ENCODE results near the gene ANXA5. TPM values are rescaled to one million over a fixed set of nuclear protein-coding genes. Genes with fewer than 3 reads are reported as not detected.

ANXA5 gene
- total RNA-seq, 1 experiment from 2014 or later, result 222 TPM

- POLR2A ChIA-PET, result no interaction called here
- in situ Hi-C loops (cut with HindIII; ENCODE audit: low pct_unique_long_range_greater_than_20kb, low sequenced_read_pairs), result no loop called here
Measured at GRCh38 chr4:121728798-121729226, 32.0 kb upstream of the ANXA5 start.

GRCh38 chr4:121728066-121728465 lies 31.3 kb upstream of the ANXA5 start:
- ChIA-PET POLR2A (no interaction called here), CTCF (no interaction called here)
- Histone ChIP-seq H3K27ac (ENCODE audit: low read length) (no peak overlapping the region), H3K4me3 (ENCODE audit: low read depth in 2 of 2, low read length in 2 of 2) (no peak overlapping the region), H3K36me3 (ENCODE audit: control insufficient read depth, insufficient read depth, low read length) (no peaks in the 10 kb centered on the region), H3K4me1 (ENCODE audit: control insufficient read depth, insufficient read depth, low read length) (no peaks in the 10 kb centered on the region), H3K9me3 (ENCODE audit: control insufficient read depth, insufficient read depth, low read depth, low read length) (no peaks in the 10 kb centered on the region), H3K27me3 (ENCODE audit: control insufficient read depth, insufficient read depth, low read length) (no peaks in the 10 kb centered on the region)
- intact Hi-C loops (cut with micrococcal nuclease; ENCODE audit: unreplicated experiment) (loop anchor here (5.0 kb wide), 2 partner anchors 41 to 61 kb away; no protein-coding TSS in a partner anchor), in situ Hi-C loops (cut with HindIII; ENCODE audit: low pct_unique_long_range_greater_than_20kb, low sequenced_read_pairs) (no loop called here)
- BruUV-seq (replicated peaks), result no TSS peak
- DNase-seq (ENCODE audit: low read depth, low spot score), result no peak
- TF ChIP-seq REST (IDR thresholded peaks at IDR 0.05; ENCODE audit: insufficient read depth in 1 of 2, low read depth in 2 of 2, low read length in 1 of 2), result no peak
- no peak for TF ChIP-seq SIN3A (IDR thresholded peaks at IDR 0.05; ENCODE audit: borderline replicate concordance, insufficient read depth, low read depth, low read length)
- TF ChIP-seq POLR2AphosphoS5 (IDR thresholded peaks at IDR 0.05; ENCODE audit: low read depth, low read length), result no peak
- TF ChIP-seq TCF7L2 (IDR thresholded peaks at IDR 0.05; ENCODE audit: low read depth, low read length), result no peak
- TF ChIP-seq CTCF (IDR thresholded peaks at IDR 0.05), result no peak
- no peak for ATAC-seq

More at GRCh38 chr4:121728798-121729226, 32.0 kb upstream of the ANXA5 start:
- intact Hi-C loops (cut with micrococcal nuclease; ENCODE audit: unreplicated experiment), result loop anchor here (5.0 kb wide), 2 partner anchors 42 to 62 kb away; no protein-coding TSS in a partner anchor
- Histone ChIP-seq H3K9me3 (ENCODE audit: control insufficient read depth, insufficient read depth, low read depth, low read length) (no peaks in the 10 kb centered on the region), H3K4me1 (ENCODE audit: control insufficient read depth, insufficient read depth, low read length) (no peaks in the 10 kb centered on the region), H3K36me3 (ENCODE audit: control insufficient read depth, insufficient read depth, low read length) (no peaks in the 10 kb centered on the region), H3K27me3 (ENCODE audit: control insufficient read depth, insufficient read depth, low read length) (no peaks in the 10 kb centered on the region), H3K27ac (ENCODE audit: low read length) (no peak overlapping the region), H3K4me3 (ENCODE audit: low read depth in 2 of 2, low read length in 2 of 2) (no peak overlapping the region)
- CTCF ChIA-PET, result no interaction called here
- TF ChIP-seq TCF7L2 (IDR thresholded peaks at IDR 0.05; ENCODE audit: low read depth, low read length) (no peak), CTCF (IDR thresholded peaks at IDR 0.05) (no peak), REST (IDR thresholded peaks at IDR 0.05; ENCODE audit: insufficient read depth in 1 of 2, low read depth in 2 of 2, low read length in 1 of 2) (no peak), POLR2AphosphoS5 (IDR thresholded peaks at IDR 0.05; ENCODE audit: low read depth, low read length) (no peak), SIN3A (IDR thresholded peaks at IDR 0.05; ENCODE audit: borderline replicate concordance, insufficient read depth, low read depth, low read length) (no peak)
- peak; percentile 80 for ATAC-seq
- no TSS peak for BruUV-seq (replicated peaks)
- DNase-seq (ENCODE audit: low read depth, low spot score), result no peak
